HG03196 (cell line): ENCODE measurements around the gene POU3F4.

ENCODE experiments used
- ATAC-seq: cut with Tn5 transposase; IDR thresholded peaks from one replicate; pipeline ENCODE4 v1.9.1; 2021; ENCODE audit not compliant: unreplicated experiment

Gene POU3F4

GRCh38 chrX:83508006-83508405 lies at the start of gene POU3F4:
TSS of gene POU3F4 (plus strand) at chrX:83508290. CDS start at chrX:83508325, 35 bp downstream.
- ATAC-seq, result no peak

GRCh38 chrX:83469551-83469950 lies 38.5 kb upstream of the POU3F4 start:
- ATAC-seq, result peak; percentile 51

GRCh38 chrX:83495898-83496297 lies 12.2 kb upstream of the POU3F4 start:
- ATAC-seq, result no peak

GRCh38 chrX:83501003-83501402 lies 7.1 kb upstream of the POU3F4 start:
- no peak for ATAC-seq

GRCh38 chrX:83501530-83501929 lies 6.6 kb upstream of the POU3F4 start:
- ATAC-seq, result no peak

GRCh38 chrX:83504721-83505479 lies 3.2 kb upstream of the POU3F4 start:
- no peak for ATAC-seq

- no peak for ATAC-seq
Measured at GRCh38 chrX:83508526-83509253, 600 bp downstream of the POU3F4 start.

GRCh38 chrX:83509254-83509801 lies 1.2 kb downstream of the POU3F4 start:
- no peak for ATAC-seq

- no peak for ATAC-seq
Measured at GRCh38 chrX:83510510-83511062, 2.5 kb downstream of the POU3F4 start.

- no peak for ATAC-seq
Measured at GRCh38 chrX:83511208-83511607, 3.1 kb downstream of the POU3F4 start.

GRCh38 chrX:83512111-83512510 lies 4.0 kb downstream of the POU3F4 start:
- ATAC-seq, result no peak

GRCh38 chrX:83516597-83516996 lies 8.5 kb downstream of the POU3F4 start:
- no peak for ATAC-seq

GRCh38 chrX:83521905-83522304 lies 13.8 kb downstream of the POU3F4 start:
- ATAC-seq, result no peak

GRCh38 chrX:83529950-83530349 lies 21.9 kb downstream of the POU3F4 start:
- ATAC-seq, result no peak

GRCh38 chrX:83535417-83536196 lies 27.5 kb downstream of the POU3F4 start:
- ATAC-seq, result no peak
